Lung (tissue), 12 donors: Measurements from ENCODE around the gene PGM2L1. TPM values are rescaled to one million over a fixed set of nuclear protein-coding genes. Genes with fewer than 3 reads are reported as not detected.

Experiments
- ATAC-seq: fragments of 200-7000 bp; cut with Tn5 transposase; one replicate; pipeline ENCODE4 v1.9.1; 2020; ENCODE audit warnings: moderate number of reproducible peaks; ENCODE audit not compliant: insufficient read depth, low FRiP score
- DNase-seq, 3 donors: peaks; one replicate each; pipeline ENCODE4 v3.0.0-alpha.2; 2013 to 2017
- H3K27ac ChIP-seq, 2 donors: one replicate each; pipeline ENCODE4 v1.5.1; 2013; ENCODE audit warnings: mild to moderate bottlenecking in 2 of 2, moderate library complexity in 2 of 2, control low read depth in 1 of 2, inconsistent platforms in 1 of 2, low read depth in 1 of 2, low read length in 1 of 2
- H3K27me3 ChIP-seq, 3 donors: one replicate each; pipeline ENCODE4 v1.5.1; 2013; ENCODE audit warnings: low read length in 2 of 3; ENCODE audit not compliant: control insufficient read depth in 3 of 3, insufficient read depth in 3 of 3
- H3K36me3 ChIP-seq, 4 donors: one replicate each; pipeline ENCODE4 v1.5.1; 2013; ENCODE audit warnings: low read length in 4 of 4, mild to moderate bottlenecking in 1 of 4, moderate library complexity in 1 of 4; ENCODE audit not compliant: control insufficient read depth in 4 of 4, insufficient read depth in 4 of 4
- H3K4me1 ChIP-seq, 5 donors: one replicate each; pipeline ENCODE4 v1.5.1; 2013; ENCODE audit warnings: low read length in 5 of 5, mild to moderate bottlenecking in 2 of 5, moderate library complexity in 1 of 5; ENCODE audit not compliant: control insufficient read depth in 5 of 5, insufficient read depth in 5 of 5
- H3K4me3 ChIP-seq: one replicate; pipeline ENCODE4 v1.5.1; 2013; ENCODE audit warnings: mild to moderate bottlenecking, control low read depth, moderate library complexity
- H3K9ac ChIP-seq, 2 donors: one replicate each; pipeline ENCODE4 v1.5.1; 2013; ENCODE audit warnings: low read length in 2 of 2, control low read depth in 1 of 2; ENCODE audit not compliant: insufficient read depth in 1 of 2
- H3K9me3 ChIP-seq, 4 donors: one replicate each; pipeline ENCODE4 v1.5.1; 2013; ENCODE audit warnings: low read length in 3 of 4, mild to moderate bottlenecking in 1 of 4, moderate library complexity in 1 of 4; ENCODE audit not compliant: control insufficient read depth in 4 of 4, insufficient read depth in 3 of 4
- WGBS, 2 donors: extraction: QIAGEN DNeasy Blood & Tissue Kit; methylation state at CpG; one replicate each; pipeline ENCODE4 v1.1.7; 2013; 5-methylcytosine and 5-hydroxymethylcytosine counted together
- polyA plus RNA-seq, 2 donors: library from polyadenylated mRNA; stranded (reverse); fragments of 200-250 nt; gene quantifications; one replicate each; pipeline ENCODE4 v1.2.1, GENCODE V29; 2013
- total RNA-seq, 2 donors: library from RNA; depleted of rRNA in 1 of 2; stranded (reverse); fragments of >200 nt in 1 of 2; gene quantifications; one replicate each; pipeline ENCODE4 v1.2.1, GENCODE V29; 2014 to 2021
- TF ChIP-seq, protein P1 (sequence below): IDR thresholded peaks from 2 replicates; pipeline ENCODE4 v1.5.1; 2012; ENCODE audit warnings: mild to moderate bottlenecking; ENCODE audit errors: control extremely low read depth, extremely low read depth
- donor health status: control.
- donor health status: control.
- donor health status: Bipolar disorder and iron deficiency.
- donor health status: healthy.
- donor health status: DM: yes; HTN: yes; CAD: no.

PGM2L1 gene
- total and polyA plus RNA-seq, 4 donors = 1.2 to 10.4 (median 5.1) TPM

DNA sequence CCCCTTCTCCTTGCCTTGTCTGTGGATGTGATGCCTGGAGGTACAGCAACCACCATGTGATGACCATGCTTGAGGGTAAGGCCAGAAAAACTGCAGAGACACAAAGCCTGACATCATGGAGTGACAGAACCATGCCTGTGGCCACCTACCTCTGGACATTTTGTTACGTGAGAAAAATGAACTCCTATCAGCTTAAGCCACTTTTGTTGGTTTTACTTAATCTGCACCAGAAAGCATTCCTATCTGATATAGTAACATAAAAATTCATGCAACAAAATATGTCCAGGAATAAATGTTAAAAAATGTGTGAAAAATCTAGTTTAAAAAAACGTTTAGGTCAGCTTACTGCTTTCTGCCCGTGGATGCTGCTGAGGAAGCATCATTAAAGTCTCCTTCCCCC, 44.2 kb downstream of the PGM2L1 start:
- no peaks in the 10 kb centered on the region for H3K27me3 ChIP-seq
- 62 to 80% methylated on average over 3 of the region's 3 CpGs for WGBS, 2 donors
- no peak for ATAC-seq

GRCh38 chr11:74347381-74347780, 50.9 kb downstream of the PGM2L1 start:
- TF ChIP-seq, protein P1, sequence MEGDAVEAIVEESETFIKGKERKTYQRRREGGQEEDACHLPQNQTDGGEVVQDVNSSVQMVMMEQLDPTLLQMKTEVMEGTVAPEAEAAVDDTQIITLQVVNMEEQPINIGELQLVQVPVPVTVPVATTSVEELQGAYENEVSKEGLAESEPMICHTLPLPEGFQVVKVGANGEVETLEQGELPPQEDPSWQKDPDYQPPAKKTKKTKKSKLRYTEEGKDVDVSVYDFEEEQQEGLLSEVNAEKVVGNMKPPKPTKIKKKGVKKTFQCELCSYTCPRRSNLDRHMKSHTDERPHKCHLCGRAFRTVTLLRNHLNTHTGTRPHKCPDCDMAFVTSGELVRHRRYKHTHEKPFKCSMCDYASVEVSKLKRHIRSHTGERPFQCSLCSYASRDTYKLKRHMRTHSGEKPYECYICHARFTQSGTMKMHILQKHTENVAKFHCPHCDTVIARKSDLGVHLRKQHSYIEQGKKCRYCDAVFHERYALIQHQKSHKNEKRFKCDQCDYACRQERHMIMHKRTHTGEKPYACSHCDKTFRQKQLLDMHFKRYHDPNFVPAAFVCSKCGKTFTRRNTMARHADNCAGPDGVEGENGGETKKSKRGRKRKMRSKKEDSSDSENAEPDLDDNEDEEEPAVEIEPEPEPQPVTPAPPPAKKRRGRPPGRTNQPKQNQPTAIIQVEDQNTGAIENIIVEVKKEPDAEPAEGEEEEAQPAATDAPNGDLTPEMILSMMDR = no peak
- no peak for ATAC-seq
- H3K9ac ChIP-seq = no peak overlapping the region
- peaks cover 0 to 8% (median 3%) of the 10 kb centered on the region in 4 donors for H3K36me3 ChIP-seq
- H3K27ac ChIP-seq = no peak overlapping the region
- 65 to 76% methylated on average over 2 of the region's 2 CpGs for WGBS, 2 donors
- DNase-seq = peak in 2 of 3 donors; percentile 18 to 44
- H3K27me3 ChIP-seq = no peaks in the 10 kb centered on the region
- no peaks in the 10 kb centered on the region for H3K4me1 ChIP-seq
- H3K4me3 ChIP-seq = no peak overlapping the region
- H3K9me3 ChIP-seq = no peaks in the 10 kb centered on the region

More for the DNA sequence above, 44.2 kb downstream of the PGM2L1 start:
- peaks cover 0 to 2% (median 0%) of the 10 kb centered on the region in 5 donors for H3K4me1 ChIP-seq
- no peak overlapping the region for H3K4me3 ChIP-seq
- peaks cover 0 to 8% (median 1%) of the 10 kb centered on the region in 4 donors for H3K36me3 ChIP-seq
- TF ChIP-seq, protein P1 = no peak
- no peaks in the 10 kb centered on the region for H3K9me3 ChIP-seq
- no peak overlapping the region for H3K9ac ChIP-seq
- no peak for DNase-seq
- no peak overlapping the region for H3K27ac ChIP-seq

GRCh38 chr11:74345420-74345819, 52.8 kb downstream of the PGM2L1 start:
- WGBS, 2 donors = 41 to 73% methylated on average over 1 of the region's 1 CpG
- no peak for ATAC-seq
- peaks cover 0 to 6% (median 0%) of the 10 kb centered on the region in 5 donors for H3K4me1 ChIP-seq
- H3K27ac ChIP-seq = no peak overlapping the region
- H3K36me3 ChIP-seq = peaks cover 0 to 6% (median 0%) of the 10 kb centered on the region in 4 donors
- DNase-seq = no peak
- no peaks in the 10 kb centered on the region for H3K9me3 ChIP-seq
- H3K27me3 ChIP-seq = no peaks in the 10 kb centered on the region
- H3K9ac ChIP-seq = no peak overlapping the region
- H3K4me3 ChIP-seq = no peak overlapping the region
- TF ChIP-seq, protein P1 = no peak

- TF ChIP-seq, protein P1 = no peak
- no peak overlapping the region for H3K4me3 ChIP-seq
- H3K27me3 ChIP-seq = no peaks in the 10 kb centered on the region
- H3K27ac ChIP-seq = no peak overlapping the region
- no peak overlapping the region for H3K9ac ChIP-seq
- WGBS, 2 donors = 48 to 82% methylated on average over 1 of the region's 1 CpG
- peaks cover 0 to 6% (median 3%) of the 10 kb centered on the region in 4 donors for H3K36me3 ChIP-seq
- DNase-seq = peak; percentile 13 to 82 (median 66)
- no peak for ATAC-seq
- H3K4me1 ChIP-seq = peaks cover 0 to 6% (median 0%) of the 10 kb centered on the region in 5 donors
- H3K9me3 ChIP-seq = no peaks in the 10 kb centered on the region
Measured at GRCh38 chr11:74341921-74342320, 56.3 kb downstream of the PGM2L1 start.
